Activated CD4-positive, alpha-beta memory T cell treated with anti-CD3 and anti-CD28 coated beads for 36 hours (primary cell): ENCODE results near the gene CTNNA3. TPM values are rescaled to one million over a fixed set of nuclear protein-coding genes. Genes with fewer than 3 reads are reported as not detected.

Source experiments
- CTCF ChIA-PET: fragments of 350-600 bp; sonication (Branson Sonifier 250); formaldehyde crosslinking; loops from one replicate; lab custom pipeline; 2021; ENCODE audit warnings: antibody characterized with exemption, inconsistent platforms; lab: Charles Lee
- POLR2A ChIA-PET: fragments of 350-600 bp; sonication (Branson Sonifier 250); formaldehyde crosslinking; loops from one replicate; lab custom pipeline; 2021; ENCODE audit warnings: antibody characterized with exemption; lab: Charles Lee
- DNase-seq: peaks from one replicate; pipeline ENCODE4 v3.0.0-alpha.2; 2020
- H3K27ac Mint-ChIP-seq: one replicate; pipeline ENCODE4 v1.8.0; 2021; ENCODE audit warnings: mixed read lengths
- H3K27me3 Mint-ChIP-seq: one replicate; pipeline ENCODE4 v1.8.0; 2021; ENCODE audit warnings: mixed read lengths
- H3K36me3 Mint-ChIP-seq: one replicate; pipeline ENCODE4 v1.8.0; 2021; ENCODE audit warnings: mixed read lengths
- H3K4me1 Mint-ChIP-seq: one replicate; pipeline ENCODE4 v1.8.0; 2021; ENCODE audit warnings: low read depth, mixed read lengths
- H3K4me3 Mint-ChIP-seq: one replicate; pipeline ENCODE4 v1.8.0; 2021; ENCODE audit warnings: mild to moderate bottlenecking, mixed read lengths
- H3K9me3 Mint-ChIP-seq: one replicate; pipeline ENCODE4 v1.8.0; 2021; ENCODE audit warnings: mixed read lengths
- intact Hi-C: fragments of 100-400 bp; cut with micrococcal nuclease; formaldehyde crosslinking; loops from one replicate; pipeline ENCODE4 v1.15.1; 2023
- total RNA-seq, 2 experiments: library from RNA; stranded (reverse); gene quantifications; one replicate each; pipeline ENCODE4 v1.2.3, GENCODE V29; 2021

Gene CTNNA3
- total RNA-seq, 2 experiments from 2014 or later: not detected

- CTCF ChIA-PET: interaction anchor here (0.7 to 6.1 kb wide), 4 partner anchors 33 to 373 kb away, joined by 3 to 100 read pairs (median 3); no protein-coding TSS in a partner anchor
- intact Hi-C loops: no loop called here
Measured at GRCh38 chr10:67664942-67665341, 31.1 kb downstream of the CTNNA3 start.

GRCh38 chr10:67663449-67664087 lies 32.4 kb downstream of the CTNNA3 start:
- intact Hi-C loops: no loop called here
- H3K36me3 Mint-ChIP-seq: no peaks in the 10 kb centered on the region
- no peak for DNase-seq

More at GRCh38 chr10:67664942-67665341, 31.1 kb downstream of the CTNNA3 start:
- Mint-ChIP-seq H3K36me3 (no peaks in the 10 kb centered on the region), H3K27me3 (no peaks in the 10 kb centered on the region), H3K4me1 (no peaks in the 10 kb centered on the region), H3K4me3 (no peak overlapping the region), H3K27ac (no peak overlapping the region), H3K9me3 (no peaks in the 10 kb centered on the region)
- POLR2A ChIA-PET: no interaction called here
- no peak for DNase-seq

GRCh38 chr10:67662415-67662814 lies 33.6 kb downstream of the CTNNA3 start:
- intact Hi-C loops: no loop called here
- CTCF ChIA-PET: interaction anchor here (1.1 to 6.1 kb wide), 3 partner anchors 35 to 126 kb away, joined by 3 to 100 read pairs (median 5); no protein-coding TSS in a partner anchor

More at GRCh38 chr10:67663449-67664087, 32.4 kb downstream of the CTNNA3 start:
- CTCF ChIA-PET: interaction anchor here (0.9 to 6.1 kb wide), 5 partner anchors 34 to 193 kb away, joined by 3 to 100 read pairs (median 3); no protein-coding TSS in a partner anchor
- no peaks in the 10 kb centered on the region for H3K4me1 Mint-ChIP-seq
- no peaks in the 10 kb centered on the region for H3K27me3 Mint-ChIP-seq
- POLR2A ChIA-PET: no interaction called here
- H3K9me3 Mint-ChIP-seq: no peaks in the 10 kb centered on the region
- no peak overlapping the region for H3K4me3 Mint-ChIP-seq
- no peak overlapping the region for H3K27ac Mint-ChIP-seq

GRCh38 chr10:67659497-67659896 lies 36.5 kb downstream of the CTNNA3 start:
- intact Hi-C loops: no loop called here
- Mint-ChIP-seq H3K4me1 (no peaks in the 10 kb centered on the region), H3K4me3 (no peak overlapping the region), H3K9me3 (no peaks in the 10 kb centered on the region), H3K27me3 (peaks cover 6% of the 10 kb centered on the region), H3K27ac (no peak overlapping the region), H3K36me3 (no peaks in the 10 kb centered on the region)
- POLR2A ChIA-PET: no interaction called here
- CTCF ChIA-PET: interaction anchor here (0.9 to 1.5 kb wide), 2 partner anchors 38 to 120 kb away, joined by 4 to 5 read pairs; no protein-coding TSS in a partner anchor
- no peak for DNase-seq

More at GRCh38 chr10:67662415-67662814, 33.6 kb downstream of the CTNNA3 start:
- Mint-ChIP-seq H3K9me3 (no peaks in the 10 kb centered on the region), H3K4me3 (no peak overlapping the region), H3K27ac (no peak overlapping the region), H3K4me1 (no peaks in the 10 kb centered on the region), H3K27me3 (no peaks in the 10 kb centered on the region), H3K36me3 (no peaks in the 10 kb centered on the region)
- POLR2A ChIA-PET: interaction anchor here (0.6 kb wide), 1 partner anchor 665 kb away, joined by 3 read pairs; no protein-coding TSS in a partner anchor
- DNase-seq: no peak

GRCh38 chr10:67657775-67658174 lies 38.2 kb downstream of the CTNNA3 start:
- Mint-ChIP-seq H3K9me3 (no peaks in the 10 kb centered on the region), H3K27me3 (peaks cover 6% of the 10 kb centered on the region), H3K27ac (no peak overlapping the region), H3K4me3 (no peak overlapping the region), H3K4me1 (no peaks in the 10 kb centered on the region), H3K36me3 (no peaks in the 10 kb centered on the region)
- intact Hi-C loops: no loop called here
- ChIA-PET POLR2A (no interaction called here), CTCF (interaction anchor here (1.0 kb wide), 1 partner anchor 122 kb away, joined by 3 read pairs; no protein-coding TSS in a partner anchor)
- DNase-seq: no peak

GRCh38 chr10:67650558-67650957 lies 45.4 kb downstream of the CTNNA3 start:
- H3K4me1 Mint-ChIP-seq: no peaks in the 10 kb centered on the region
- H3K27ac Mint-ChIP-seq: no peak overlapping the region
- H3K27me3 Mint-ChIP-seq: no peaks in the 10 kb centered on the region
- ChIA-PET CTCF (no interaction called here), POLR2A (no interaction called here)
- no peaks in the 10 kb centered on the region for H3K9me3 Mint-ChIP-seq
- H3K36me3 Mint-ChIP-seq: no peaks in the 10 kb centered on the region
- no peak overlapping the region for H3K4me3 Mint-ChIP-seq
- intact Hi-C loops: no loop called here
- DNase-seq: no peak

GRCh38 chr10:67648613-67649229 lies 47.3 kb downstream of the CTNNA3 start:
- DNase-seq: no peak
- no peaks in the 10 kb centered on the region for H3K9me3 Mint-ChIP-seq
- CTCF ChIA-PET: no interaction called here
- no peaks in the 10 kb centered on the region for H3K36me3 Mint-ChIP-seq
- H3K4me1 Mint-ChIP-seq: no peaks in the 10 kb centered on the region
- no peak overlapping the region for H3K4me3 Mint-ChIP-seq
- POLR2A ChIA-PET: no interaction called here
- no peak overlapping the region for H3K27ac Mint-ChIP-seq
- H3K27me3 Mint-ChIP-seq: peaks cover under 1% of the 10 kb centered on the region
- intact Hi-C loops: no loop called here

GRCh38 chr10:67630904-67631303 lies 65.1 kb downstream of the CTNNA3 start:
- H3K36me3 Mint-ChIP-seq: peaks cover 3% of the 10 kb centered on the region
- intact Hi-C loops: no loop called here
- no peak overlapping the region for H3K4me3 Mint-ChIP-seq
- H3K27me3 Mint-ChIP-seq: no peaks in the 10 kb centered on the region
- POLR2A ChIA-PET: no interaction called here
- H3K4me1 Mint-ChIP-seq: peaks cover 2% of the 10 kb centered on the region
- no peak overlapping the region for H3K27ac Mint-ChIP-seq
- no peak for DNase-seq
- H3K9me3 Mint-ChIP-seq: peaks cover 13% of the 10 kb centered on the region
- CTCF ChIA-PET: no interaction called here

GRCh38 chr10:67629461-67629971 lies 66.5 kb downstream of the CTNNA3 start:
- peaks cover 3% of the 10 kb centered on the region for H3K36me3 Mint-ChIP-seq
- peaks cover 2% of the 10 kb centered on the region for H3K4me1 Mint-ChIP-seq
- no peaks in the 10 kb centered on the region for H3K27me3 Mint-ChIP-seq
- intact Hi-C loops: no loop called here
- H3K9me3 Mint-ChIP-seq: peaks cover 2% of the 10 kb centered on the region
- H3K4me3 Mint-ChIP-seq: no peak overlapping the region
- H3K27ac Mint-ChIP-seq: no peak overlapping the region
- no peak for DNase-seq
- ChIA-PET POLR2A (no interaction called here), CTCF (no interaction called here)

- CTCF ChIA-PET: interaction anchor here (1.1 to 1.6 kb wide), 2 partner anchors 44 to 155 kb away, joined by 3 to 5 read pairs; no protein-coding TSS in a partner anchor
- no peak overlapping the region for H3K27ac Mint-ChIP-seq
Measured at GRCh38 chr10:67622984-67623383, 73.0 kb downstream of the CTNNA3 start.

GRCh38 chr10:67622511-67622910 lies 73.5 kb downstream of the CTNNA3 start:
- ChIA-PET CTCF (interaction anchor here (1.1 to 1.6 kb wide), 2 partner anchors 44 to 155 kb away, joined by 3 to 5 read pairs; no protein-coding TSS in a partner anchor), POLR2A (no interaction called here)
- no peaks in the 10 kb centered on the region for H3K4me1 Mint-ChIP-seq
- H3K36me3 Mint-ChIP-seq: no peaks in the 10 kb centered on the region
- H3K27me3 Mint-ChIP-seq: peaks cover 6% of the 10 kb centered on the region
- peaks cover 2% of the 10 kb centered on the region for H3K9me3 Mint-ChIP-seq
- intact Hi-C loops: no loop called here
- no peak overlapping the region for H3K27ac Mint-ChIP-seq
- DNase-seq: no peak
- no peak overlapping the region for H3K4me3 Mint-ChIP-seq

More at GRCh38 chr10:67622984-67623383, 73.0 kb downstream of the CTNNA3 start:
- Mint-ChIP-seq H3K9me3 (peaks cover 2% of the 10 kb centered on the region), H3K36me3 (no peaks in the 10 kb centered on the region), H3K4me1 (no peaks in the 10 kb centered on the region), H3K27me3 (peaks cover 6% of the 10 kb centered on the region), H3K4me3 (no peak overlapping the region)
- POLR2A ChIA-PET: no interaction called here
- intact Hi-C loops: no loop called here
- DNase-seq: no peak

GRCh38 chr10:67621834-67622233 lies 74.2 kb downstream of the CTNNA3 start:
- no peaks in the 10 kb centered on the region for H3K36me3 Mint-ChIP-seq
- no peak overlapping the region for H3K27ac Mint-ChIP-seq
- H3K9me3 Mint-ChIP-seq: no peaks in the 10 kb centered on the region
- ChIA-PET POLR2A (no interaction called here), CTCF (interaction anchor here (1.6 kb wide), 1 partner anchor 45 kb away, joined by 5 read pairs; no protein-coding TSS in a partner anchor)
- intact Hi-C loops: no loop called here
- no peak for DNase-seq
- H3K4me1 Mint-ChIP-seq: no peaks in the 10 kb centered on the region
- H3K27me3 Mint-ChIP-seq: peaks cover 6% of the 10 kb centered on the region
- no peak overlapping the region for H3K4me3 Mint-ChIP-seq
